GM19193 (cell line): Measurements from ENCODE around the gene PPP1R9A.

Source experiments
- POLR2A ChIP-seq: IDR thresholded peaks from 4 replicates; pipeline ENCODE4 v1.6.1; 2011; ENCODE audit not compliant: insufficient read depth, insufficient read length; ENCODE audit errors: extremely low read depth

Gene PPP1R9A

GRCh38 chr7:95330204-95330960 lies 423.0 kb downstream of the PPP1R9A start:
- TF ChIP-seq POLR2A = no peak

DNA sequence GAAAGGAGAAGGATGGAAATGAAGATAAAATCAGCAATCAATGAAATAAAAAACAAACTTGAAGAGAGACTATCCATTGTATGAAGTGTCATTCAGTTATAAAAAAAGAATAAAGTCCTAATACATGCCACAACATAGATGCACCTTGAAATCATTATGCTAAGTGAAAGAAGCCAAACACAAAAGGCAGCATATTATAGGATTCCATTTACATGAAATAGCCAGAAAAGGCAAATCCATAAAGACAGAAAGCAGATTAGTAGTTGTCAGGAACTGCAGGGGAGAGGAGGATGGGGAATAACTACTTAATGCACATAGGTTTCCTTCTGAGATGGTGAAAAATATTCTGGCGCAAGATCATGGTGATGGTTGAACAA lies 423.6 kb downstream of the PPP1R9A start:
- no peak for TF ChIP-seq POLR2A

- no peak for TF ChIP-seq POLR2A
Measured at GRCh38 chr7:95334447-95334846, 427.1 kb downstream of the PPP1R9A start.

DNA sequence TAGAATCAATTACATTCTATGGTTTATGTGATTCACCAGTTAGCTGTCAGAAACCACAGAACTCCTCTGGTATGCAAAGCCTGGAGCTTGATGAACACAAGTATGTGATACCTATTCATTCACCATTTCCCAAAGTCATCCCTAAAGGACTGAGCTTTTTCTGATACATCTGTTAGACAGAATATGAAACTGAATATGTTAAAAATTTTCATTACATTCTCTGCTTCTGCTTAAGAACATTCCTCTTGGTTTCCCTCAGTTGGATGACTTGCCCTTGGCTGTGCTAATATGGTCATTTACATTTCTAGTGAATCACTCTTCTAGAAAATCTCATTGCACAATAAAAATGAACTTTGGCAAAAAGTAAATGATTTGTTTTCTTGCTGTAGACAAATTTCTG lies 427.7 kb downstream of the PPP1R9A start:
- no peak for TF ChIP-seq POLR2A

GRCh38 chr7:95338832-95339231 lies 431.4 kb downstream of the PPP1R9A start:
- no peak for TF ChIP-seq POLR2A

DNA sequence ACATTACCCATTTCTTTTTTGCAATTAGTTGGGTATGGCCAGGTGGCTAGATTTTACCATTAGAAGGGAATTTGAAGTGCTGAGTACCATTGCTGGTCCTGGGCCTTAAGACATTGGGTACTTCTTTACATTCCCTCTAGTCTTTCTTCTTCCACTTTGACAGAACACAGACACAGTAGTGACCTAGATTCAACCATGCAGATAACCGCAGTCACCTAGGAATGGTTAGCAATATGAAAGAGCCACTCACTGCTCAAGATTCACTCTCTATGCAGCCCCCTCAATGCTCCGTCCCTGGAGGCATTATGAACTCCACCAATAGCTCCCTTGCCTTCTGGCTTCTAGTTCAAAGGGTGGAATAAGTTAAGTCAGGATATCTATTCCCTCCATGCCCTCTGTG lies 433.1 kb downstream of the PPP1R9A start:
- no peak for TF ChIP-seq POLR2A

DNA sequence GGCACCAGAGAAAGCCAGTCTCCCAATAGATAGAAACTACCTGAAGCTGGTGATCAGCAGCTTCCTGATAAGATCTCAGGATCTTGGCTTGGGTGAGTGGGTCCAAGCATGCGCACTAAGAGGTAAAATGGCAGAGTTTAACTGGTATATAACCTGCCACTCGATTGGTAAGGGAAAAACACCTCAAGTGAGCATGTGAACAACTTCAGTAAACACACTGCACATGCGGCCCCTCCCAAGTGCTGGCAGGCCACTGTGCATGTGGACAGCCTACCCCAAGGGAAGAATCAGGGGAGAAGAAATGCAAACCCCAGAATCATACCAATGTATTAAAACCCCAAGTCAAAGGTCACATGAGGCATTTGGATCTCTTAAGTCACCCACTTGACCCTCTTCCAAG lies 434.6 kb downstream of the PPP1R9A start:
- TF ChIP-seq POLR2A = no peak

DNA sequence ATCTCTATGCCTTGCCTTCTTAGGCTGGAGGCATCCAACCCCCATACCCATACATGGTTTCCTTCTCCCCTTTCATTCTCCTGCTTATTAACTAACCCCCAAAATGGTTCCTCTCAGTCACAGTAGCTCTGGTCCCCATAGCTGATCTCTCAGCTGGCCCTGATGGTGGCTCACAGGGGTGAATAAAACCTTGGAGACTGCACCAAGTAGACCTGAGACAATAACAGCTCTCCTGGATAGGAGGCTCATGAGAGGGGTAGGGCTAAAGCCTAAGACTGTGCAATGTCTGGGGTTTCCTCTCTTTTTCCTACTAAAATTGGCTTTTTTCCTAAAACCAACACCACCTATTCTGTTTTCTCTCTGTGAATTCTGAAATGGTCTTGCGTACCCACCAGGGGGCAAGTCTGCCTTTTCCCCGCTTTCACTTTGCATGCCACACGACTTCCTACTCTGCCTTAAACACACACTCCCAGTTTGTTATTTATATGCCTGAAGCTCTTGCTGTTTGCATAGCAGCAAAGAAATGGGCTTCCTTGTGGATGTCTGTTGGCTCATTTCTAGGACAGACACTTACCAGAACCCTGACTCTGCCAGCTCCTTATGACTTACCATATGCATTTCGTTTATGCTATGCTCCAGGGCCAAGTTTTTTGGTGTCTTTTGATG lies 435.4 kb downstream of the PPP1R9A start:
- TF ChIP-seq POLR2A = no peak
